Breast epithelium (tissue), 3 donors: ENCODE results near the gene LGALS9C.
"Not testable (repeated sequence)": the region's sequence is repeated elsewhere in the genome, so short reads cannot be mapped to it uniquely, and the experiment has no call there.

Experiments used
- POLR2A ChIP-seq: fragments of 450-650 bp; IDR thresholded peaks from one replicate; pipeline ENCODE4 v1.6.1; 2016; ENCODE audit warnings: antibody characterized with exemption, mild to moderate bottlenecking, moderate library complexity
- POLR2AphosphoS5 ChIP-seq, 3 donors: sonication (generic); formaldehyde crosslinking; IDR thresholded peaks; one replicate each; pipeline ENCODE4 v1.6.1; 2017; ENCODE audit warnings: antibody characterized with exemption in 3 of 3
- TF ChIP-seq, protein P1 (sequence below), 3 donors: fragments of 450-650 bp; IDR thresholded peaks; one replicate each; pipeline ENCODE4 v1.5.1; 2016 to 2017; ENCODE audit warnings: antibody characterized with exemption in 3 of 3, mild to moderate bottlenecking in 3 of 3, moderate library complexity in 3 of 3

DNA sequence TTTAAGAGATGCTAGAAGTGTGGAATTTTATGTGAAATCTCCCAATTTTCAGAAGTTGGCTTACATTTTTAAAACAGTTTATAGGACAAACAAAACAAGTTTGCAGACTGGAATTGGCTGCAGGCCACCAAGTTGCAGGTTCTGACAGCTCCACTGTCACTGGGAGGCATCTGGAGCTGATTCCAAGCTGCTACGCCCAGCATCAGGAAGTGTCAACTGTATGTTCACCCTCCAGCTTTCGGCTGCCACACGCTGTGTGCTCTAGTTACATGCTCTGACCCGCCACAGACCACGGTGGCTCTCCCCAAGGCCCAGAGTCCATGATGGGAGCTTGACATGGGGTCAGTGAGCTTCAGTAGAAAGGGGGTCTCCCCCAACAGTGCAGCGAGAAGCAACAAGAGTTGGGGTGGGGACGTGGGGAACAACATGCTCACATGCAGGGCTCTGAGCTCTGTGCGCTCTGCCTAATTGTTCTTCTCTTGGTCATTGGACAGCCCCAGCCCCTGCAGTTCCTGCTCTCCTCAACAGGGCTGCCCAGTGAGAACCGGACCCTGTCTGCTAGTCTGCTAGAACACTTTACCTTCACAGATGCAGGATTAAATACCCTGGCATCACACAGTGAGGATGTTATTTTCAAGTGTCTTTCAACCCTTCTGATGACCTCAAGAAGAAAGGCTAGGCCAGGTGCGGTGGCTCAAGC lies 8.0 kb upstream of the LGALS9C start:
- TF ChIP-seq, protein P1, sequence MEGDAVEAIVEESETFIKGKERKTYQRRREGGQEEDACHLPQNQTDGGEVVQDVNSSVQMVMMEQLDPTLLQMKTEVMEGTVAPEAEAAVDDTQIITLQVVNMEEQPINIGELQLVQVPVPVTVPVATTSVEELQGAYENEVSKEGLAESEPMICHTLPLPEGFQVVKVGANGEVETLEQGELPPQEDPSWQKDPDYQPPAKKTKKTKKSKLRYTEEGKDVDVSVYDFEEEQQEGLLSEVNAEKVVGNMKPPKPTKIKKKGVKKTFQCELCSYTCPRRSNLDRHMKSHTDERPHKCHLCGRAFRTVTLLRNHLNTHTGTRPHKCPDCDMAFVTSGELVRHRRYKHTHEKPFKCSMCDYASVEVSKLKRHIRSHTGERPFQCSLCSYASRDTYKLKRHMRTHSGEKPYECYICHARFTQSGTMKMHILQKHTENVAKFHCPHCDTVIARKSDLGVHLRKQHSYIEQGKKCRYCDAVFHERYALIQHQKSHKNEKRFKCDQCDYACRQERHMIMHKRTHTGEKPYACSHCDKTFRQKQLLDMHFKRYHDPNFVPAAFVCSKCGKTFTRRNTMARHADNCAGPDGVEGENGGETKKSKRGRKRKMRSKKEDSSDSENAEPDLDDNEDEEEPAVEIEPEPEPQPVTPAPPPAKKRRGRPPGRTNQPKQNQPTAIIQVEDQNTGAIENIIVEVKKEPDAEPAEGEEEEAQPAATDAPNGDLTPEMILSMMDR (IDR thresholded peaks at IDR 0.05): not testable (repeated sequence)
- TF ChIP-seq POLR2A; POLR2AphosphoS5 (IDR thresholded peaks at IDR 0.05): not testable (repeated sequence)
